HG03565 (cell line): ENCODE data around the gene ADGRG4.

ENCODE experiments used
- ATAC-seq: cut with Tn5 transposase; IDR thresholded peaks from one replicate; pipeline ENCODE4 v1.9.1; 2021; ENCODE audit warnings: mild to moderate bottlenecking, moderate library complexity; ENCODE audit not compliant: unreplicated experiment

Gene ADGRG4

GRCh38 chrX:136453114-136453513 is 152.4 kb downstream of the ADGRG4 start:
- no peak for ATAC-seq

- ATAC-seq: no peak
These were observed 153.0 kb downstream of the ADGRG4 start for GRCh38 chrX:136453771-136454170.

GRCh38 chrX:136456133-136456532 is 155.4 kb downstream of the ADGRG4 start:
- ATAC-seq: no peak

GRCh38 chrX:136457303-136457917 is 156.6 kb downstream of the ADGRG4 start:
- no peak for ATAC-seq

- ATAC-seq: no peak
These were observed 163.8 kb downstream of the ADGRG4 start for GRCh38 chrX:136464589-136464988.
